ENCODE measurements around the gene DPH1. TPM values are rescaled to one million over a fixed set of nuclear protein-coding genes. Genes with fewer than 3 reads are reported as not detected.
A peak's percentile ranks its signal among the peaks of the same experiment; 100 is the strongest.

DPH1 gene
- total and polyA plus RNA-seq, 2 donors, result 16.5 to 26.4 TPM

- 98% methylated on average over 4 of the region's 4 CpGs for WGBS
- Histone ChIP-seq H3K4me3 (ENCODE audit: low read length in 2 of 2) (no peak overlapping the region), H3K9me3 (ENCODE audit: control insufficient read depth in 2 of 2, insufficient read depth in 1 of 2, low read length in 1 of 2) (no peaks in the 10 kb centered on the region), H3K4me1 (ENCODE audit: control insufficient read depth in 2 of 2, insufficient read depth in 2 of 2, low read length in 2 of 2) (peaks cover under 1 to 2% of the 10 kb centered on the region in 2 donors), H3K36me3 (ENCODE audit: control insufficient read depth in 2 of 2, insufficient read depth in 2 of 2, low read length in 1 of 2) (no peaks in the 10 kb centered on the region), H3K27ac (ENCODE audit: low read depth in 1 of 2, low read length in 1 of 2) (no peak overlapping the region), H3K27me3 (ENCODE audit: control insufficient read depth in 2 of 2, insufficient read depth in 1 of 2, low read length in 1 of 2) (peaks cover 35 to 65% of the 10 kb centered on the region in 2 donors)
- DNase-seq (ENCODE audit: low read depth in 6 of 9, low spot score in 9 of 9), result no peak
Observed at GRCh38 chr17:1994707-1995106, 35.2 kb upstream of the DPH1 start.

- Histone ChIP-seq H3K9me3 (ENCODE audit: control insufficient read depth in 2 of 2, insufficient read depth in 1 of 2, low read length in 1 of 2) (no peaks in the 10 kb centered on the region), H3K4me1 (ENCODE audit: control insufficient read depth in 2 of 2, insufficient read depth in 2 of 2, low read length in 2 of 2) (peaks cover 2% of the 10 kb centered on the region in 2 donors), H3K4me3 (ENCODE audit: low read length in 2 of 2) (no peak overlapping the region), H3K27me3 (ENCODE audit: control insufficient read depth in 2 of 2, insufficient read depth in 1 of 2, low read length in 1 of 2) (peaks cover 41 to 70% of the 10 kb centered on the region in 2 donors), H3K27ac (ENCODE audit: low read depth in 1 of 2, low read length in 1 of 2) (no peak overlapping the region), H3K36me3 (ENCODE audit: control insufficient read depth in 2 of 2, insufficient read depth in 2 of 2, low read length in 1 of 2) (no peaks in the 10 kb centered on the region)
- WGBS, result 97% methylated on average over 16 of the region's 16 CpGs
- no peak for DNase-seq (ENCODE audit: low read depth in 6 of 9, low spot score in 9 of 9)
Observed at GRCh38 chr17:1995321-1995892, 34.5 kb upstream of the DPH1 start.

- 94% methylated on average over 14 of the region's 14 CpGs for WGBS
- DNase-seq (ENCODE audit: low read depth in 6 of 9, low spot score in 9 of 9), result no peak
Observed at GRCh38 chr17:1995907-1996799, 33.8 kb upstream of the DPH1 start.

GRCh38 chr17:1996800-1997288 lies 33.1 kb upstream of the DPH1 start:
- no peak overlapping the region for H3K27ac ChIP-seq (ENCODE audit: low read depth in 1 of 2, low read length in 1 of 2)
- H3K36me3 ChIP-seq (ENCODE audit: control insufficient read depth in 2 of 2, insufficient read depth in 2 of 2, low read length in 1 of 2), result no peaks in the 10 kb centered on the region
- H3K4me3 ChIP-seq (ENCODE audit: low read length in 2 of 2), result no peak overlapping the region
- 96% methylated on average over 9 of the region's 9 CpGs for WGBS
- no peak for DNase-seq (ENCODE audit: low read depth in 6 of 9, low spot score in 9 of 9)
- peaks cover 2% of the 10 kb centered on the region in 2 donors for H3K4me1 ChIP-seq (ENCODE audit: control insufficient read depth in 2 of 2, insufficient read depth in 2 of 2, low read length in 2 of 2)
- H3K9me3 ChIP-seq (ENCODE audit: control insufficient read depth in 2 of 2, insufficient read depth in 1 of 2, low read length in 1 of 2), result no peaks in the 10 kb centered on the region
- peaks cover 41 to 77% of the 10 kb centered on the region in 2 donors for H3K27me3 ChIP-seq (ENCODE audit: control insufficient read depth in 2 of 2, insufficient read depth in 1 of 2, low read length in 1 of 2)

More at GRCh38 chr17:1995907-1996799, 33.8 kb upstream of the DPH1 start:
- H3K27ac ChIP-seq (ENCODE audit: low read depth in 1 of 2, low read length in 1 of 2), result no peak overlapping the region
- no peaks in the 10 kb centered on the region for H3K9me3 ChIP-seq (ENCODE audit: control insufficient read depth in 2 of 2, insufficient read depth in 1 of 2, low read length in 1 of 2)
- no peak overlapping the region for H3K4me3 ChIP-seq (ENCODE audit: low read length in 2 of 2)
- H3K36me3 ChIP-seq (ENCODE audit: control insufficient read depth in 2 of 2, insufficient read depth in 2 of 2, low read length in 1 of 2), result no peaks in the 10 kb centered on the region
- peaks cover 41 to 77% of the 10 kb centered on the region in 2 donors for H3K27me3 ChIP-seq (ENCODE audit: control insufficient read depth in 2 of 2, insufficient read depth in 1 of 2, low read length in 1 of 2)
- peaks cover 2% of the 10 kb centered on the region in 2 donors for H3K4me1 ChIP-seq (ENCODE audit: control insufficient read depth in 2 of 2, insufficient read depth in 2 of 2, low read length in 2 of 2)

GRCh38 chr17:1997289-1997926 lies 32.5 kb upstream of the DPH1 start:
- Histone ChIP-seq H3K4me1 (ENCODE audit: control insufficient read depth in 2 of 2, insufficient read depth in 2 of 2, low read length in 2 of 2) (peaks cover 2% of the 10 kb centered on the region in 2 donors), H3K27ac (ENCODE audit: low read depth in 1 of 2, low read length in 1 of 2) (no peak overlapping the region), H3K9me3 (ENCODE audit: control insufficient read depth in 2 of 2, insufficient read depth in 1 of 2, low read length in 1 of 2) (no peaks in the 10 kb centered on the region), H3K4me3 (ENCODE audit: low read length in 2 of 2) (no peak overlapping the region), H3K27me3 (ENCODE audit: control insufficient read depth in 2 of 2, insufficient read depth in 1 of 2, low read length in 1 of 2) (peaks cover 41 to 74% of the 10 kb centered on the region in 2 donors), H3K36me3 (ENCODE audit: control insufficient read depth in 2 of 2, insufficient read depth in 2 of 2, low read length in 1 of 2) (no peaks in the 10 kb centered on the region)
- DNase-seq (ENCODE audit: low read depth in 6 of 9, low spot score in 9 of 9), result no peak
- 68% methylated on average over 22 of the region's 22 CpGs for WGBS

GRCh38 chr17:1997927-1998742 lies 31.8 kb upstream of the DPH1 start:
- WGBS, result 8% methylated on average over 92 of the region's 92 CpGs
- Histone ChIP-seq H3K4me1 (ENCODE audit: control insufficient read depth in 2 of 2, insufficient read depth in 2 of 2, low read length in 2 of 2) (peaks cover 2% of the 10 kb centered on the region in 2 donors), H3K27me3 (ENCODE audit: control insufficient read depth in 2 of 2, insufficient read depth in 1 of 2, low read length in 1 of 2) (peaks cover 41 to 77% of the 10 kb centered on the region in 2 donors), H3K4me3 (ENCODE audit: low read length in 2 of 2) (peak overlapping the region in 1 of 2 donors; percentile 26), H3K27ac (ENCODE audit: low read depth in 1 of 2, low read length in 1 of 2) (no peak overlapping the region), H3K36me3 (ENCODE audit: control insufficient read depth in 2 of 2, insufficient read depth in 2 of 2, low read length in 1 of 2) (no peaks in the 10 kb centered on the region), H3K9me3 (ENCODE audit: control insufficient read depth in 2 of 2, insufficient read depth in 1 of 2, low read length in 1 of 2) (no peaks in the 10 kb centered on the region)
- no peak for DNase-seq (ENCODE audit: low read depth in 6 of 9, low spot score in 9 of 9)

- 72% methylated on average over 13 of the region's 13 CpGs for WGBS
- no peak for DNase-seq (ENCODE audit: low read depth in 6 of 9, low spot score in 9 of 9)
Observed at GRCh38 chr17:1999557-2000251, 30.2 kb upstream of the DPH1 start.

GRCh38 chr17:2002767-2003329 lies 27.1 kb upstream of the DPH1 start:
- Histone ChIP-seq H3K9me3 (ENCODE audit: control insufficient read depth in 2 of 2, insufficient read depth in 1 of 2, low read length in 1 of 2) (no peaks in the 10 kb centered on the region), H3K36me3 (ENCODE audit: control insufficient read depth in 2 of 2, insufficient read depth in 2 of 2, low read length in 1 of 2) (no peaks in the 10 kb centered on the region), H3K27ac (ENCODE audit: low read depth in 1 of 2, low read length in 1 of 2) (no peak overlapping the region), H3K27me3 (ENCODE audit: control insufficient read depth in 2 of 2, insufficient read depth in 1 of 2, low read length in 1 of 2) (peaks cover 20 to 44% of the 10 kb centered on the region in 2 donors), H3K4me1 (ENCODE audit: control insufficient read depth in 2 of 2, insufficient read depth in 2 of 2, low read length in 2 of 2) (peaks cover 2% of the 10 kb centered on the region in 2 donors), H3K4me3 (ENCODE audit: low read length in 2 of 2) (no peak overlapping the region)
- 93% methylated on average over 16 of the region's 16 CpGs for WGBS
- DNase-seq (ENCODE audit: low read depth in 6 of 9, low spot score in 9 of 9), result no peak

More at GRCh38 chr17:1999557-2000251, 30.2 kb upstream of the DPH1 start:
- H3K4me1 ChIP-seq (ENCODE audit: control insufficient read depth in 2 of 2, insufficient read depth in 2 of 2, low read length in 2 of 2), result peaks cover 2% of the 10 kb centered on the region in 2 donors
- H3K27me3 ChIP-seq (ENCODE audit: control insufficient read depth in 2 of 2, insufficient read depth in 1 of 2, low read length in 1 of 2), result peaks cover 41 to 73% of the 10 kb centered on the region in 2 donors
- H3K27ac ChIP-seq (ENCODE audit: low read depth in 1 of 2, low read length in 1 of 2), result no peak overlapping the region
- no peaks in the 10 kb centered on the region for H3K36me3 ChIP-seq (ENCODE audit: control insufficient read depth in 2 of 2, insufficient read depth in 2 of 2, low read length in 1 of 2)
- no peak overlapping the region for H3K4me3 ChIP-seq (ENCODE audit: low read length in 2 of 2)
- no peaks in the 10 kb centered on the region for H3K9me3 ChIP-seq (ENCODE audit: control insufficient read depth in 2 of 2, insufficient read depth in 1 of 2, low read length in 1 of 2)
